Measurements from ENCODE around the gene ELAVL2. TPM values are rescaled to one million over a fixed set of nuclear protein-coding genes. Genes with fewer than 3 reads are reported as not detected.

The ELAVL2 gene
- polyA plus RNA-seq, 1 donor from 2014 or later: 106 TPM

DNA sequence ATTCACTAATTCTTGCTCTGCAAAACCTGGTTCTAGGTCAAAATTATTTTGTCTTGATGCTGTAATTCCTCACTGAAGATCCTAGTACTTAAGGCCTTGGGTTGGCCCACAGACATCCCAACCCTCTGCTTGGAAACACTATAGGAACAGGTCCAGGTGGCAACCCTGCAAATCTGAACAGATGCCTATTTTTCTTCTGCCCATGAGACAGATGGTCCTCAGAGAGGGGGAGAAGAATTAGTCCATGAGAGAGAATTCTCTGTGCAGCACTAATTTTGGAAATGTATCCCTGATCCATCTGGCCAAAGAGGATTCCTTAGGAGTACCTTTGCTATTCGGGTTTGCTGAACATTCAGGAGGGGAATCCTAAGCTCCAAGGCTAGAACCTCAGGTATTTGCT lies 156.3 kb downstream of the ELAVL2 start:
- Histone ChIP-seq H3K27ac (ENCODE audit: low read length) (no peak overlapping the region), H3K9me3 (ENCODE audit: low read length) (no peaks in the 10 kb centered on the region)

DNA sequence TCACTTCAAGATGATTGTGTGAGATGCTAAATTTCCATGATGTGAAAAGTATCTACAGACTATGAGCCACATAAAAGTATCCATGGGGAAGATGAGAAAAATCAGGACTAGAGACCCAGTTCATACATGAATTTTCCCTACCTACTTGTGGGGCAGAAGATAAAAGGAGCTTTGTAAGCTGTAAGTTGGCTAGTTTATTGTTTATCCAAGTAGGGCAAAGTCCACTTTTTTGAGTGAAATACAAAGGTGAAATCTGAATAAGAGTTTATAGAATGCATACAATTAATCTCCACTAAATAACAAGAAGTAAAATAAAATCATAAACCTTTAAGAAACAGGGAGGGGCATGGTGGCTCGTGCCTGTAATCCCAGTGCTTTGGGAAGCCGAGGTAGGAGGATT lies 160.4 kb downstream of the ELAVL2 start:
- H3K27me3 ChIP-seq (ENCODE audit: insufficient read depth, low read depth, low read length): no peaks in the 10 kb centered on the region
- no peaks in the 10 kb centered on the region for H3K79me2 ChIP-seq (replicated peaks; ENCODE audit: insufficient read depth, low read length)
- H3K9me2 ChIP-seq (ENCODE audit: insufficient read depth, low read length): no peaks in the 10 kb centered on the region
- H3K9me3 ChIP-seq (ENCODE audit: low read length): no peaks in the 10 kb centered on the region
- H3K4me3 ChIP-seq (ENCODE audit: low read length): no peak overlapping the region
- H4K20me1 ChIP-seq (ENCODE audit: insufficient read depth): no peaks in the 10 kb centered on the region
- peaks cover 28% of the 10 kb centered on the region for H3K36me3 ChIP-seq (ENCODE audit: insufficient read depth, low read length)
- no peak for TF ChIP-seq RAD21 (conservative IDR thresholded peaks at IDR 0.05)
- no peak for TF ChIP-seq EP300 (conservative IDR thresholded peaks at IDR 0.05; ENCODE audit: poor library complexity, severe bottlenecking)
- no peak for TF ChIP-seq POLR2AphosphoS5 (IDR thresholded peaks at IDR 0.05)
- TF ChIP-seq TAF1 (IDR thresholded peaks at IDR 0.05; ENCODE audit: low read depth): no peak
- TF ChIP-seq MXI1 (conservative IDR thresholded peaks at IDR 0.05; ENCODE audit: poor library complexity, severe bottlenecking): no peak
- TF ChIP-seq, protein P1, sequence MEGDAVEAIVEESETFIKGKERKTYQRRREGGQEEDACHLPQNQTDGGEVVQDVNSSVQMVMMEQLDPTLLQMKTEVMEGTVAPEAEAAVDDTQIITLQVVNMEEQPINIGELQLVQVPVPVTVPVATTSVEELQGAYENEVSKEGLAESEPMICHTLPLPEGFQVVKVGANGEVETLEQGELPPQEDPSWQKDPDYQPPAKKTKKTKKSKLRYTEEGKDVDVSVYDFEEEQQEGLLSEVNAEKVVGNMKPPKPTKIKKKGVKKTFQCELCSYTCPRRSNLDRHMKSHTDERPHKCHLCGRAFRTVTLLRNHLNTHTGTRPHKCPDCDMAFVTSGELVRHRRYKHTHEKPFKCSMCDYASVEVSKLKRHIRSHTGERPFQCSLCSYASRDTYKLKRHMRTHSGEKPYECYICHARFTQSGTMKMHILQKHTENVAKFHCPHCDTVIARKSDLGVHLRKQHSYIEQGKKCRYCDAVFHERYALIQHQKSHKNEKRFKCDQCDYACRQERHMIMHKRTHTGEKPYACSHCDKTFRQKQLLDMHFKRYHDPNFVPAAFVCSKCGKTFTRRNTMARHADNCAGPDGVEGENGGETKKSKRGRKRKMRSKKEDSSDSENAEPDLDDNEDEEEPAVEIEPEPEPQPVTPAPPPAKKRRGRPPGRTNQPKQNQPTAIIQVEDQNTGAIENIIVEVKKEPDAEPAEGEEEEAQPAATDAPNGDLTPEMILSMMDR (IDR thresholded peaks at IDR 0.05; ENCODE audit: poor library complexity, severe bottlenecking): no peak
- no peak for TF ChIP-seq REST (IDR thresholded peaks at IDR 0.05; ENCODE audit: borderline replicate concordance)
- TF ChIP-seq EZH2 (IDR thresholded peaks at IDR 0.05; ENCODE audit: borderline replicate concordance, insufficient read depth, low read length, poor library complexity, severe bottlenecking): no peak
- no peak for TF ChIP-seq SMC3 (conservative IDR thresholded peaks at IDR 0.05; ENCODE audit: poor library complexity)
- H3F3A ChIP-seq (ENCODE audit: insufficient read depth, low read length, poor library complexity, severe bottlenecking): no peaks in the 10 kb centered on the region
- H2AFZ ChIP-seq (ENCODE audit: low read depth, low read length): no peak overlapping the region
- no peak overlapping the region for H3K4me2 ChIP-seq (ENCODE audit: low read length)
- no peak overlapping the region for H3K27ac ChIP-seq (ENCODE audit: low read length)
- no peak overlapping the region for H3K9ac ChIP-seq (ENCODE audit: low read length)

More for the DNA sequence above, 156.3 kb downstream of the ELAVL2 start:
- no peaks in the 10 kb centered on the region for H3K27me3 ChIP-seq (ENCODE audit: insufficient read depth, low read depth, low read length)
- no peak overlapping the region for H2AFZ ChIP-seq (ENCODE audit: low read depth, low read length)
- TF ChIP-seq EP300 (conservative IDR thresholded peaks at IDR 0.05; ENCODE audit: poor library complexity, severe bottlenecking) (no peak), EZH2 (IDR thresholded peaks at IDR 0.05; ENCODE audit: borderline replicate concordance, insufficient read depth, low read length, poor library complexity, severe bottlenecking) (no peak)
- TF ChIP-seq, protein P1 (IDR thresholded peaks at IDR 0.05; ENCODE audit: poor library complexity, severe bottlenecking): no peak
- H3K4me3 ChIP-seq (ENCODE audit: low read length): no peak overlapping the region
- H4K20me1 ChIP-seq (ENCODE audit: insufficient read depth): no peaks in the 10 kb centered on the region
- no peaks in the 10 kb centered on the region for H3K9me2 ChIP-seq (ENCODE audit: insufficient read depth, low read length)
- peaks cover 18% of the 10 kb centered on the region for H3K36me3 ChIP-seq (ENCODE audit: insufficient read depth, low read length)
- H3K79me2 ChIP-seq (replicated peaks; ENCODE audit: insufficient read depth, low read length): no peaks in the 10 kb centered on the region
- no peak overlapping the region for H3K4me2 ChIP-seq (ENCODE audit: low read length)
- no peak overlapping the region for H3K9ac ChIP-seq (ENCODE audit: low read length)
- H3F3A ChIP-seq (ENCODE audit: insufficient read depth, low read length, poor library complexity, severe bottlenecking): no peaks in the 10 kb centered on the region
